Glutamatergic neuron (in vitro differentiated cells): ENCODE measurements around the gene TMEM238. TPM values are rescaled to one million over a fixed set of nuclear protein-coding genes. Genes with fewer than 3 reads are reported as not detected.

ENCODE experiments used
- DNase-seq: peaks from one replicate; pipeline ENCODE4 v3.0.0; 2022
- H3K27ac Mint-ChIP-seq: one replicate; pipeline ENCODE4 v1.8.0; 2020; ENCODE audit warnings: mild to moderate bottlenecking, mixed read lengths, inconsistent platforms; ENCODE audit not compliant: unreplicated experiment
- H3K27me3 Mint-ChIP-seq: one replicate; pipeline ENCODE4 v1.8.0; 2020; ENCODE audit warnings: mild to moderate bottlenecking, moderate library complexity, mixed read lengths, inconsistent platforms; ENCODE audit not compliant: unreplicated experiment
- H3K36me3 Mint-ChIP-seq: one replicate; pipeline ENCODE4 v1.8.0; 2020; ENCODE audit warnings: mild to moderate bottlenecking, mixed read lengths, inconsistent platforms; ENCODE audit not compliant: unreplicated experiment
- H3K4me1 Mint-ChIP-seq: one replicate; pipeline ENCODE4 v1.8.0; 2020; ENCODE audit warnings: mild to moderate bottlenecking, low read depth, mixed read lengths, inconsistent platforms; ENCODE audit not compliant: unreplicated experiment
- H3K4me3 Mint-ChIP-seq: one replicate; pipeline ENCODE4 v1.8.0; 2020; ENCODE audit warnings: mild to moderate bottlenecking, mixed read lengths, inconsistent platforms; ENCODE audit not compliant: unreplicated experiment
- H3K9me3 Mint-ChIP-seq: one replicate; pipeline ENCODE4 v1.8.0; 2020; ENCODE audit warnings: mild to moderate bottlenecking, moderate library complexity, mixed read lengths, inconsistent platforms; ENCODE audit not compliant: unreplicated experiment
- total RNA-seq: library from RNA; stranded (reverse); fragmentation: NEBNext Ultra II Directional; extraction: Animal tissue kit (Norgen Biotek cat#: 25700); gene quantifications from one replicate; pipeline ENCODE4 v1.2.1, GENCODE V29; 2021; ENCODE audit not compliant: unreplicated experiment
- TF ChIP-seq, protein P1 (sequence below): fragments of 200-600 bp; sonication (generic); IDR thresholded peaks from one replicate; pipeline ENCODE4 v1.5.0; 2021; ENCODE audit not compliant: partially characterized antibody, unreplicated experiment

The TMEM238 gene
- total RNA-seq, 1 donor from 2014 or later, result 1.3 TPM

DNA sequence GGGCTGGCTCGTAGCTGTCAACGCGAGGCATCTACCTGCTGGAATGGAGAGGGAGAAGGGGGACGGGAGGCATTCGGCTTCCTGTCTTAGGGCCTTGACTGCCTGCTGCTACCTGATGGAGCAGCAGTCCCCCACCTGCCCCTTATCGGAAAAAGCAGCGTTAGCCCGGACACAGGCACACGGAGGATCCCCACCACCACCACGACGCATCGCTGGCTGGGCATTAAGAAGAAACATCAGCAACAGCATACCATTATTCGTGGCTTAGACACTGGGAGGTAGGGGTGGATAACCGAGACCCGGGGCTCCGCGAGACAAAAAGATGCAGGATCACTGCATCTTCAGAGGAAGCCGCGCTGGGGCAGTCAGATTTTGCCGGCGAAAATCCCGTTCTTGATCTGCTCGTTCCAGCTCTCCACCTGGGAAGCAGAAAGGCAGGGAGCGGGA, 30.7 kb downstream of the TMEM238 start:
- H3K27ac Mint-ChIP-seq, result no peak overlapping the region
- peaks cover 13% of the 10 kb centered on the region for H3K4me1 Mint-ChIP-seq
- DNase-seq, result no peak
- TF ChIP-seq, protein P1, sequence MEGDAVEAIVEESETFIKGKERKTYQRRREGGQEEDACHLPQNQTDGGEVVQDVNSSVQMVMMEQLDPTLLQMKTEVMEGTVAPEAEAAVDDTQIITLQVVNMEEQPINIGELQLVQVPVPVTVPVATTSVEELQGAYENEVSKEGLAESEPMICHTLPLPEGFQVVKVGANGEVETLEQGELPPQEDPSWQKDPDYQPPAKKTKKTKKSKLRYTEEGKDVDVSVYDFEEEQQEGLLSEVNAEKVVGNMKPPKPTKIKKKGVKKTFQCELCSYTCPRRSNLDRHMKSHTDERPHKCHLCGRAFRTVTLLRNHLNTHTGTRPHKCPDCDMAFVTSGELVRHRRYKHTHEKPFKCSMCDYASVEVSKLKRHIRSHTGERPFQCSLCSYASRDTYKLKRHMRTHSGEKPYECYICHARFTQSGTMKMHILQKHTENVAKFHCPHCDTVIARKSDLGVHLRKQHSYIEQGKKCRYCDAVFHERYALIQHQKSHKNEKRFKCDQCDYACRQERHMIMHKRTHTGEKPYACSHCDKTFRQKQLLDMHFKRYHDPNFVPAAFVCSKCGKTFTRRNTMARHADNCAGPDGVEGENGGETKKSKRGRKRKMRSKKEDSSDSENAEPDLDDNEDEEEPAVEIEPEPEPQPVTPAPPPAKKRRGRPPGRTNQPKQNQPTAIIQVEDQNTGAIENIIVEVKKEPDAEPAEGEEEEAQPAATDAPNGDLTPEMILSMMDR, result no peak
- peaks cover 17% of the 10 kb centered on the region for H3K27me3 Mint-ChIP-seq
- H3K4me3 Mint-ChIP-seq, result peak overlapping the region; percentile 61
- peaks cover 10% of the 10 kb centered on the region for H3K9me3 Mint-ChIP-seq
- no peaks in the 10 kb centered on the region for H3K36me3 Mint-ChIP-seq

DNA sequence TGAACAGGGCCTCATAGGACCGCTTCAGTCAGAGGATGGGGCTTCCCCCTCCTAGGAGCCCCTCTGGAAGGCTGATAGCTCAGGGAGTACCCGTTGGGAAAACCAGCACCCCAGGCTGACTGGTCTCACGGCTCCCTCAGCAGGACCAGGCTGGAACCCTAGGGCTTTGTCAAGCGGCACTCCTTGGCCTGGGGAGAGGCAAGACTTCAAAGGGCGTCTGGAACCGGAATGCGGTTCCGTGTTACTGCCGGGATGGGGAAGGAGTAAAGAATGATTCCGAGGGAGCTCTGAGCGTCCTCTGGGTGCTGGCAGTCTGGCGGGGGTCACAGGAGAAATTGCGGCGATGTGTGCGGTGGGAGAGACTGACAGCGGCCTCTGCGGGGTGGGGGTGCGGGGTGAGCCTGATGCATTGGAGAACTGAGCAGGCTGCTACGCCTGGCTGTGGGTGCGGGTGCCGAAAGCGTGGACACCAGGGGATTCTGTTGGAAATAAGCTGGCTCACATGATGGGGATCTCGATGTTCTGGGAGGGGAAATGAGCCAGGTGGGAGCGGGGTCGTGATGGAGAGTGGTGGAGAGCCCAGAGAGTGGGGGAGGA, 31.4 kb downstream of the TMEM238 start:
- peaks cover 12% of the 10 kb centered on the region for H3K9me3 Mint-ChIP-seq
- no peaks in the 10 kb centered on the region for H3K36me3 Mint-ChIP-seq
- H3K27ac Mint-ChIP-seq, result no peak overlapping the region
- H3K27me3 Mint-ChIP-seq, result peaks cover 17% of the 10 kb centered on the region
- peaks cover 19% of the 10 kb centered on the region for H3K4me1 Mint-ChIP-seq
- no peak for DNase-seq
- TF ChIP-seq, protein P1, result no peak
- H3K4me3 Mint-ChIP-seq, result peak overlapping the region; percentile 61

DNA sequence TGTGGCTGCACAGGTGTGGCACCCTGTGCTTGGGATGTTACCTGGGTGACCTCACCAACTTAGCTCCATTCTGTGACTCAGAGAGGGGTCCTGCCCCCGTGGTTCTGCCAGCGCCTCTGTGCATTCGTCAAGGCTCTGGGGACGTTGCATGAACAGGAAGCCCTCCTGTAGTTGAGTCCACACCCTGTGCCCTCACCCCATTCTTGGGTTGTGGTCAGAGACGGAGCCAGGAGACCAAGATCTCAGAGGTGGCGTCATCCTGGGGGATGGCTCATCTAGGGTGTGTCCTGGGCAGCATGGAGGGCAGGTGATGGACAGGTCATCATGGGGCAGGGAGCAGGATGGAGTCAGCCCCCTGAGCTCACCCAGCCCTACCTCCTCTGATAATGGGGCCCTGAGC, 32.1 kb downstream of the TMEM238 start:
- no peak overlapping the region for H3K4me3 Mint-ChIP-seq
- peaks cover 12% of the 10 kb centered on the region for H3K9me3 Mint-ChIP-seq
- no peak overlapping the region for H3K27ac Mint-ChIP-seq
- DNase-seq, result no peak
- H3K36me3 Mint-ChIP-seq, result no peaks in the 10 kb centered on the region
- peaks cover 17% of the 10 kb centered on the region for H3K27me3 Mint-ChIP-seq
- peaks cover 19% of the 10 kb centered on the region for H3K4me1 Mint-ChIP-seq
- TF ChIP-seq, protein P1, result no peak

DNA sequence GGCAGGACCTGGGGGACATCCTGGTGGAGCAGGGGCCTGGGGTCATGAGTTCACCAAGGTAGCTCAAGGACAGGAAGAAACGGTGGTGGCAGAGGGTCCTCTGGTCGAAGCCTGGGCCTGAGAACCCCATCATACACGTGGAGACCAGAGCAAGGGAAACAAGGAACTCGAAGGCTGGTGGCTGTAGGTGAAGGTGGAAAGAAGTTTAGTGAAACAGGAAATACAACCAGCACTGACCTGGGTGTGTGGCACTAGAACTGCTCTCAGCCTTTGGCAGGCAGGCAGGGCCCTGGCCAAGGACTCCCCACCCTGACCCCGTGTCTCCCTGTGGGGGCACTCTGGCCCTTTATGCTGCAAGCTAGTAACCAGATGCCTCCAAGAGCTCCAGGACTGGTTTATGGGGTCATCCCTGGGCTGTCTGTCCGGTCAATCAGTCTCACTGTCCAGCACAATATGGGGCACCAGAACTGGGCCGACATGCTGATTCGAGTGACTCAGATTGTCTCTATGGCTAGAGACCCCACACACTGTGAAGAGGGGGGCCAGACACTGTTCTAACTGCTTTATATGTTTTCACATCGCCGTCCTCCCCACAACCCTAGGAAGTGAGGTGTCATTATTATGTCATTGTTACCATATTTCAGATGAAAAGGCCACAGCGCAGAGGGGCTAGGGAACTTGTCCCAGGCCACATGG, 33.3 kb downstream of the TMEM238 start:
- Mint-ChIP-seq H3K27ac (no peak overlapping the region), H3K4me1 (peaks cover 20% of the 10 kb centered on the region), H3K36me3 (no peaks in the 10 kb centered on the region), H3K9me3 (peaks cover 12% of the 10 kb centered on the region), H3K4me3 (no peak overlapping the region), H3K27me3 (peaks cover 18% of the 10 kb centered on the region)
- TF ChIP-seq, protein P1, result no peak
- no peak for DNase-seq
